Esophagus (tissue), 2 donors: ENCODE results near the gene PNMA6E. TPM values are rescaled to one million over a fixed set of nuclear protein-coding genes. Genes with fewer than 3 reads are reported as not detected.

Experiments used
- H3K27ac ChIP-seq, 2 donors: one replicate each; pipeline ENCODE4 v1.5.1; 2013; ENCODE audit warnings: low read depth in 2 of 2, mild to moderate bottlenecking in 2 of 2, inconsistent platforms in 1 of 2, low read length in 1 of 2, moderate library complexity in 1 of 2
- H3K27me3 ChIP-seq, 2 donors: one replicate each; pipeline ENCODE4 v1.6.1; 2013; ENCODE audit warnings: low read length in 2 of 2, control low read depth in 1 of 2, mild to moderate bottlenecking in 1 of 2; ENCODE audit not compliant: insufficient read depth in 2 of 2, control insufficient read depth in 1 of 2
- H3K36me3 ChIP-seq, 2 donors: one replicate each; pipeline ENCODE4 v1.6.1; 2013; ENCODE audit warnings: low read length in 1 of 2; ENCODE audit not compliant: control insufficient read depth in 2 of 2, insufficient read depth in 2 of 2
- H3K4me1 ChIP-seq, 2 donors: one replicate each; pipeline ENCODE4 v1.6.1; 2013; ENCODE audit warnings: low read length in 1 of 2; ENCODE audit not compliant: control insufficient read depth in 2 of 2, insufficient read depth in 2 of 2
- H3K4me3 ChIP-seq, 2 donors: one replicate each; pipeline ENCODE4 v1.5.1; 2013; ENCODE audit warnings: low read length in 2 of 2, mild to moderate bottlenecking in 2 of 2, low read depth in 1 of 2, moderate library complexity in 1 of 2
- H3K9me3 ChIP-seq, 2 donors: one replicate each; pipeline ENCODE4 v1.6.1; 2013; ENCODE audit warnings: mild to moderate bottlenecking in 2 of 2, low read depth in 1 of 2, low read length in 1 of 2, moderate library complexity in 1 of 2; ENCODE audit not compliant: control insufficient read depth in 2 of 2, insufficient read depth in 1 of 2
- WGBS, 2 donors: extraction: QIAGEN DNeasy Blood & Tissue Kit; methylation state at CpG; one replicate each; pipeline ENCODE4 v1.1.7; 2013; 5-methylcytosine and 5-hydroxymethylcytosine counted together
- polyA plus RNA-seq, 2 donors: library from polyadenylated mRNA; stranded (reverse); fragments of 200-250 nt; gene quantifications; one replicate each; pipeline ENCODE4 v1.2.3, GENCODE V29; 2013
- donor health status: healthy with polysubstance abuse.
- donor health status: Bipolar disorder and iron deficiency.

PNMA6E gene
- polyA plus RNA-seq, 2 donors: not detected

GRCh38 chrX:153439977-153440376, 38.8 kb upstream of the PNMA6E start:
- Histone ChIP-seq H3K27ac (no peak overlapping the region), H3K36me3 (no peaks in the 10 kb centered on the region), H3K9me3 (no peaks in the 10 kb centered on the region), H3K4me3 (no peak overlapping the region), H3K4me1 (no peaks in the 10 kb centered on the region), H3K27me3 (peaks cover 0 to 3% of the 10 kb centered on the region in 2 donors)
- 92 to 96% methylated on average over 4 of the region's 4 CpGs for WGBS, 2 donors

- Histone ChIP-seq H3K4me3 (no peak overlapping the region), H3K27me3 (peaks cover 0 to 3% of the 10 kb centered on the region in 2 donors), H3K36me3 (no peaks in the 10 kb centered on the region), H3K4me1 (no peaks in the 10 kb centered on the region), H3K27ac (no peak overlapping the region), H3K9me3 (no peaks in the 10 kb centered on the region)
- 22 to 36% methylated on average over 8 of the region's 8 CpGs for WGBS, 2 donors
Measured at GRCh38 chrX:153438532-153438931, 37.4 kb upstream of the PNMA6E start.

GRCh38 chrX:153435845-153436244, 34.7 kb upstream of the PNMA6E start:
- H3K27ac ChIP-seq: no peak overlapping the region
- WGBS, 2 donors: 58 to 65% methylated on average over 3 of the region's 3 CpGs
- no peaks in the 10 kb centered on the region for H3K4me1 ChIP-seq
- H3K9me3 ChIP-seq: no peaks in the 10 kb centered on the region
- no peak overlapping the region for H3K4me3 ChIP-seq
- H3K27me3 ChIP-seq: peaks cover 0 to 6% of the 10 kb centered on the region in 2 donors
- no peaks in the 10 kb centered on the region for H3K36me3 ChIP-seq

GRCh38 chrX:153434801-153435200, 33.7 kb upstream of the PNMA6E start:
- H3K27ac ChIP-seq: no peak overlapping the region
- no peaks in the 10 kb centered on the region for H3K36me3 ChIP-seq
- H3K9me3 ChIP-seq: no peaks in the 10 kb centered on the region
- no peak overlapping the region for H3K4me3 ChIP-seq
- 85 to 89% methylated on average over 8 of the region's 8 CpGs for WGBS, 2 donors
- H3K4me1 ChIP-seq: no peaks in the 10 kb centered on the region
- H3K27me3 ChIP-seq: peaks cover 0 to 6% of the 10 kb centered on the region in 2 donors

GRCh38 chrX:153433781-153434285, 32.7 kb upstream of the PNMA6E start:
- no peak overlapping the region for H3K27ac ChIP-seq
- WGBS, 2 donors: 87 to 90% methylated on average over 16 to 17 of the region's 17 CpGs
- H3K36me3 ChIP-seq: no peaks in the 10 kb centered on the region
- no peaks in the 10 kb centered on the region for H3K4me1 ChIP-seq
- H3K27me3 ChIP-seq: peaks cover 0 to 6% of the 10 kb centered on the region in 2 donors
- no peak overlapping the region for H3K4me3 ChIP-seq
- H3K9me3 ChIP-seq: no peaks in the 10 kb centered on the region

- no peaks in the 10 kb centered on the region for H3K9me3 ChIP-seq
- no peak overlapping the region for H3K27ac ChIP-seq
- no peaks in the 10 kb centered on the region for H3K4me1 ChIP-seq
- 70 to 80% methylated on average over 12 of the region's 12 CpGs for WGBS, 2 donors
- no peak overlapping the region for H3K4me3 ChIP-seq
- no peaks in the 10 kb centered on the region for H3K36me3 ChIP-seq
- peaks cover 0 to 6% of the 10 kb centered on the region in 2 donors for H3K27me3 ChIP-seq
Measured at GRCh38 chrX:153433161-153433680, 32.1 kb upstream of the PNMA6E start.

GRCh38 chrX:153430796-153431195, 29.6 kb upstream of the PNMA6E start:
- Histone ChIP-seq H3K9me3 (peaks cover 0 to 3% of the 10 kb centered on the region in 2 donors), H3K4me1 (no peaks in the 10 kb centered on the region), H3K36me3 (no peaks in the 10 kb centered on the region), H3K27ac (no peak overlapping the region), H3K4me3 (no peak overlapping the region), H3K27me3 (peaks cover 0 to 6% of the 10 kb centered on the region in 2 donors)
- WGBS, 2 donors: 87 to 90% methylated on average over 6 of the region's 6 CpGs

GRCh38 chrX:153426204-153426603, 25.1 kb upstream of the PNMA6E start:
- no peaks in the 10 kb centered on the region for H3K4me1 ChIP-seq
- H3K4me3 ChIP-seq: no peak overlapping the region
- WGBS, 2 donors: 78 to 93% methylated on average over 3 of the region's 3 CpGs
- peaks cover 0 to 3% of the 10 kb centered on the region in 2 donors for H3K9me3 ChIP-seq
- H3K36me3 ChIP-seq: no peaks in the 10 kb centered on the region
- no peak overlapping the region for H3K27ac ChIP-seq
- H3K27me3 ChIP-seq: peaks cover 0 to 4% of the 10 kb centered on the region in 2 donors

- H3K36me3 ChIP-seq: no peaks in the 10 kb centered on the region
- 82 to 86% methylated on average over 8 of the region's 8 CpGs for WGBS, 2 donors
- no peak overlapping the region for H3K4me3 ChIP-seq
- no peaks in the 10 kb centered on the region for H3K4me1 ChIP-seq
- peaks cover 0 to 3% of the 10 kb centered on the region in 2 donors for H3K9me3 ChIP-seq
- no peak overlapping the region for H3K27ac ChIP-seq
- H3K27me3 ChIP-seq: peaks cover 0 to 3% of the 10 kb centered on the region in 2 donors
Measured at GRCh38 chrX:153423652-153424051, 22.5 kb upstream of the PNMA6E start.

GRCh38 chrX:153421856-153422255, 20.7 kb upstream of the PNMA6E start:
- H3K27me3 ChIP-seq: peaks cover 0 to 1% of the 10 kb centered on the region in 2 donors
- no peak overlapping the region for H3K4me3 ChIP-seq
- no peaks in the 10 kb centered on the region for H3K9me3 ChIP-seq
- H3K4me1 ChIP-seq: no peaks in the 10 kb centered on the region
- WGBS, 2 donors: 91% methylated on average over 18 of the region's 18 CpGs
- no peaks in the 10 kb centered on the region for H3K36me3 ChIP-seq
- H3K27ac ChIP-seq: no peak overlapping the region
